ENCODE data around the gene PTX4. TPM values are rescaled to one million over a fixed set of nuclear protein-coding genes. Genes with fewer than 3 reads are reported as not detected.
"Not testable (repeated sequence)": the region's sequence is repeated elsewhere in the genome, so short reads cannot be mapped to it uniquely, and the experiment has no call there.

Gene PTX4
- total and polyA plus RNA-seq, 2 donors (not counting 3 experiments of a cell fraction or from before 2014, with no cell fraction given), result 0.31 TPM; not detected in 1

GRCh38 chr16:1469693-1470201, 19.0 kb downstream of the PTX4 start:
- FAIRE-seq (no peak), DNase-seq (ENCODE audit: low read depth, low spot score) (no peak)
- no peaks in the 10 kb centered on the region for H3K27me3 ChIP-seq (ENCODE audit: control insufficient read depth in 2 of 2, insufficient read depth in 2 of 2, low read length in 2 of 2)
- no peaks in the 10 kb centered on the region for H4K20me1 ChIP-seq (replicated peaks; ENCODE audit: control insufficient read depth, extremely low read depth, insufficient read depth, low read length)
- no peaks in the 10 kb centered on the region for H3K9me1 ChIP-seq (replicated peaks; ENCODE audit: control insufficient read depth, extremely low read depth, insufficient read depth, low read length)
- no peak overlapping the region for H3K4me3 ChIP-seq (replicated peaks in 1 of 3; ENCODE audit: insufficient read depth in 1 of 3, low read depth in 1 of 3, low read length in 3 of 3)
- ChIA-PET CTCF (no interaction called here), POLR2A (no interaction called here)
- H3K4me1 ChIP-seq (ENCODE audit: control insufficient read depth, extremely low read depth, insufficient read depth, low read length), result peaks cover 5% of the 10 kb centered on the region
- H3K9ac ChIP-seq (replicated peaks; ENCODE audit: extremely low read depth, insufficient read depth, low read length), result no peak overlapping the region
- H3K4me2 ChIP-seq (ENCODE audit: insufficient read depth, low read length), result no peak overlapping the region
- no TSS peak for BruUV-seq (replicated peaks)
- H3K27ac ChIP-seq (ENCODE audit: insufficient read depth, low read depth, low read length), result no peak overlapping the region
- H2AFZ ChIP-seq (ENCODE audit: low read depth, low read length), result no peak overlapping the region
- H3K79me2 ChIP-seq (ENCODE audit: control insufficient read depth, insufficient read depth, low read length), result peaks cover 29% of the 10 kb centered on the region
- intact Hi-C loops (cut with micrococcal nuclease) (no loop called here), dilution Hi-C loops (cut with MboI; ENCODE audit: extremely low pct_ligation_motif_present, low sequenced_read_pairs) (no loop called here)
- H3K36me3 ChIP-seq (ENCODE audit: control insufficient read depth in 2 of 2, extremely low read depth in 1 of 2, insufficient read depth in 2 of 2, low read length in 2 of 2), result peaks cover 0 to under 1% of the 10 kb centered on the region in 2 experiments
- no peak for TF ChIP-seq FOS (IDR thresholded peaks at IDR 0.05; ENCODE audit: borderline replicate concordance, insufficient read depth, low read length)
- no peak for TF ChIP-seq JUN (IDR thresholded peaks at IDR 0.05; ENCODE audit: borderline replicate concordance, insufficient read depth, insufficient read length, low read depth)
- TF ChIP-seq POLR2AphosphoS5 (IDR thresholded peaks at IDR 0.05; ENCODE audit: insufficient read depth, low read depth, low read length), result no peak
- TF ChIP-seq GATA2 (IDR thresholded peaks at IDR 0.05; ENCODE audit: insufficient read depth, insufficient read length, low read depth, low read length), result no peak
- TF ChIP-seq CTCF (IDR thresholded peaks at IDR 0.05; ENCODE audit: extremely low read depth in 1 of 2, insufficient read depth in 1 of 2, low read depth in 1 of 2, low read length in 2 of 2), result no peak
- TF ChIP-seq MYC (IDR thresholded peaks at IDR 0.05; ENCODE audit: low read depth, low read length), result no peak
- no peaks in the 10 kb centered on the region for H3K9me3 ChIP-seq (replicated peaks; ENCODE audit: control insufficient read depth, insufficient read depth, low read length)

- BruUV-seq (replicated peaks); POLR2A ChIA-PET; H3K36me3 ChIP-seq (ENCODE audit: control insufficient read depth in 2 of 2, extremely low read depth in 1 of 2, insufficient read depth in 2 of 2, low read length in 2 of 2); intact Hi-C loops (cut with micrococcal nuclease); H4K20me1 ChIP-seq (replicated peaks; ENCODE audit: control insufficient read depth, extremely low read depth, insufficient read depth, low read length); H3K27me3 ChIP-seq (ENCODE audit: control insufficient read depth in 2 of 2, insufficient read depth in 2 of 2, low read length in 2 of 2); H3K4me3 ChIP-seq (replicated peaks in 1 of 3; ENCODE audit: insufficient read depth in 1 of 3, low read depth in 1 of 3, low read length in 3 of 3); FAIRE-seq; CTCF ChIA-PET; dilution Hi-C loops (cut with MboI; ENCODE audit: extremely low pct_ligation_motif_present, low sequenced_read_pairs); H3K4me2 ChIP-seq (ENCODE audit: insufficient read depth, low read length); H3K9me1 ChIP-seq (replicated peaks; ENCODE audit: control insufficient read depth, extremely low read depth, insufficient read depth, low read length); H2AFZ ChIP-seq (ENCODE audit: low read depth, low read length); H3K4me1 ChIP-seq (ENCODE audit: control insufficient read depth, extremely low read depth, insufficient read depth, low read length); H3K9ac ChIP-seq (replicated peaks; ENCODE audit: extremely low read depth, insufficient read depth, low read length); H3K27ac ChIP-seq (ENCODE audit: insufficient read depth, low read depth, low read length); DNase-seq (ENCODE audit: low read depth, low spot score); H3K9me3 ChIP-seq (replicated peaks; ENCODE audit: control insufficient read depth, insufficient read depth, low read length): not testable (repeated sequence)
- peaks cover 26% of the 10 kb centered on the region for H3K79me2 ChIP-seq (ENCODE audit: control insufficient read depth, insufficient read depth, low read length)
Observed at GRCh38 chr16:1469141-1469540, 19.6 kb downstream of the PTX4 start.

Data from endothelial cell of umbilical vein (primary cell).